NCI-H2107 treated with DMSO at 0.1 percent for 48 hours (cell line): ENCODE results near the gene MAP3K5.
A peak's percentile ranks its signal among the peaks of the same experiment; 100 is the strongest.

ENCODE experiments used
- DNase-seq: peaks from one replicate; lab custom pipeline; 2025; ENCODE audit not compliant: unreplicated experiment; lab: John Stamatoyannopoulos, UW

Gene MAP3K5

GRCh38 chr6:136550045-136550329 is 242.3 kb downstream of the MAP3K5 start:
- DNase-seq: no peak

DNA sequence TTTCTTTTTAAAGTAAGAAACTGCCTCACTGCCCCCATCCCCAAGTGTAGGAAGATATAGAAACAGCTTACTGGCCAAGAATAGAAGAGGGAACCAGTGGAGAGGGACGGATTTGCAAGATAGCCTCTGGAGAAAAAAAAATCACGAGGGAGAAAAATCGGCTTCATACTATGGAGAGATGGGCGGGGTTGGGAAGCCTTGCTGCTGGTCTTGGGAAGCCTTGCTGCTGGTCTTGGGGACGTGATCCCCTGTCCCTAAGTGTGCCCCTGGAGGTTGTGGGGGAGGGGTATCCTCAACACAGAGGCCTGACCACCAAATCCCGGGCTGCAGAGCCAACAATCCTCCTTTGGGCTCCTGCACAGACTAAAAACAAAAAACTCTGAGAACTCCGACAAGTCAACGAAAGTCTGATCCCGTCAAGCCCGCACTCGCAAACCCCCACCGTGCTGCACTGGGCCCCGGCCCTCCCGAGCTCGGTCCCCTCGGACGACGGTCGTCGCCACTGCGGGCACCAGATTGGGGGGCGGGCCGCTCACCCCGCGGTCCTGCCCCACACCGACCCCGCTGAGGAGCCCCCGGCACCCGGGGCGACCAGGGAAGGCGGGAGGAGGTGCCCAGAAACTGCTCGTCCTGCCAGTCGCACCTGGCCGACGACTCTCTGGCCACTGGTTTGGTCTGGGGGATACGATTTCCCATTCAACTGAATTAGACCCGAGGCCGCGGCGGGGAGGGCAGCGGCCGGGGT is 242.8 kb downstream of the MAP3K5 start:
- no peak for DNase-seq

DNA sequence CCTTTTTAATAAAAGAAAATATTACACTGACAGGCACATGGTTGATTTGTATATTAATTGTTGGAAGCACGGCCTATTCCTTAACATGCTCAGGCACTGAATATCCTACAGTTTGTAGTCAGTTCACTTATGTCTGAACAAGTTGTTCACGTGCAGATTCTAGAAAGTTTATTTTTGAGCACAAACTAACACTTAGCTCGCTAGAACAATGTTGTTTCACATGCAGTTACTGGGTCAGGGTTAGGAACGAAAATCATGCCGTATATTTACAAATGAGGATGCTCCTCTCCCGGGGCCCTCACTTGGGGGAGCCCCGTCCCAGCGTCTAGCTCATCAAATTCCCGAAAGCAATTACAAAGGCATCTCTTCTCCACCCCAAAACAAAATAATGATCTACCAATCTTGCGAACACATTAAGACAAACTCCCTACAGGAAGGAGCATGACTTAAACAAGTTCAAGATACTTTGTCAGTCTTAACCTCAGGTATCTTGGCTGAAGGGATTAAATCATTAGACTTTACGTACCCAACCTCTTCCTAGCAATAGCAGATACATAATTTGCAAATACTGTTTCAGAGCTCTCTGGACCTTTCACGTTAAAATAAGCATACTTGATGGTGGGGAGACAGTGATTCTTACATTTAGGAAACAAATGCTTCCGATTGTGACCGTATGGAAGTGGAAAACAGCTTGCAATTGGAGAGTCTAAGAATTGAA is 243.5 kb downstream of the MAP3K5 start:
- DNase-seq: no peak

DNA sequence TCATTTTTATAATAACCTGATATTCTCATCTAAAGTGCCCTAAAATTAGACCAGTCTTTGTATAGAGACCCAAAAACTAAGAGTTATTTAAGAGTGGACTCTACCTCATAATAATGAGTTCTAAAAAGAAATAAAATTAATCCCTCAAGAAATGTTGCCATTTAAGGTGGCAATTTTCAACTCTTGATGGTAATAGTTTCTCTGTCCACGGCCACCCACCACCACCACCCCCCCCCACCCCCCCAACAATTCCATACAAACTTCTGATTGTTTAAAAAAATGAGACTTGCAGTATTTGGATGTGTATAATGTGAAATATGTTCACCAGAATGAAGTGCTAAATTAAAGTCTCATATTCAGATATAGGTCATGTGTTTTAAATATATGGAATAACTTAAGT is 244.4 kb downstream of the MAP3K5 start:
- no peak for DNase-seq

DNA sequence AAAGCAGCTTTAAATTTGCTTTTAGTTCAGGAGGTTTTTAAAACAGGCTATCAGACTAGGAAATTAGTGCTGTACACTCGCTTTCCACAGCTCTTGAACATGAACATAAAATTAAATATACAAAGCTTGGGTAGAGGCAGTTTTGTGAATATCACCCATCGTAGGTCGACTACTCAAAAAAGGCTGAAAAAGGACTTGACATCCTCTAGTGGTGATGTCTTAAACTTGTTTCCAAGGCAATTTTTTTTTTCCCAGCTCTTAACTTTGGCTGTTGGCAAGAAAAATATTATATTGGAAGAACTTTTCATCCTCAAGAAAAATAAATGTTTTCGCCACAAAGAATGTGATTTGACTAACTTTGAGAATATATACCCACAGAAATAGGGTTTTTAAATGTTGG is 244.9 kb downstream of the MAP3K5 start:
- DNase-seq: peak; percentile 18

DNA sequence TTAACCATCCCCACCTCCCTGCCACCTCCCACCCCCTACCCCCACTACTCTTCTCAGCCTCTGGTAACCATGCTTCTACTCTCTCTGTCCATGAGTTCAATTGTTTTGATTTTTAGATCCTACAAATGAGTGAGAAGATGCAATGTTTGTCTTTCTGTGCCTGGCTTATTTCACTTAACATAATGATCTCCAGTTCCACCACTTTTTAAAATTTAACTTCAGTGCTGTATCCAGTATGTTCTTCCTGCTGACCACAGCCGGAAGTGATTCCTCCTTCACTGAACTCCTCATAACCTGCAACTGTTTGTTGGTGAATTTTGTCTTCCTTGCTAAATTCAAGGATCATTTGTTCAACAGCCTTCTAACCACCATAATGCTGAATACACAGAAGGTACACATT is 245.9 kb downstream of the MAP3K5 start:
- no peak for DNase-seq

DNA sequence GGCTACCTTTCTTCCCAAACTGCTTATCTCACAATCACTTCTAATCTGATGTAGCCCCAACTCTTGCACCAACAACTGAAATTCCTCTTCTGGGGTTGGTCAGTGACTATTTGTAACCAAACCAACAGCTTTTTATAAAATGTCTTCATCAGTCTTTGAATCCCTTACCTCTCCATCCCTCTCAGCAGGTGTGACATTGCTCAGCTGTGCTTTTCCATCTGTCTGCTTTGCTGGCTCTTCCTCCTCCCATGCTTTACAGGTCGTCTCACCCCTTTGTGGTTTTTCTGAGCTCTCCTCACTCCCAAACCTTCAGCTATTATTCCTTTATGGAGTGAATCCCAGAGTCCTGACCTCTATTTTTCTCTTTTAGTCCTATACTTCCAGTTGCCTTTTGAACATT is 248.0 kb downstream of the MAP3K5 start:
- DNase-seq: no peak

GRCh38 chr6:136541395-136541794 is 250.9 kb downstream of the MAP3K5 start:
- DNase-seq: no peak

DNA sequence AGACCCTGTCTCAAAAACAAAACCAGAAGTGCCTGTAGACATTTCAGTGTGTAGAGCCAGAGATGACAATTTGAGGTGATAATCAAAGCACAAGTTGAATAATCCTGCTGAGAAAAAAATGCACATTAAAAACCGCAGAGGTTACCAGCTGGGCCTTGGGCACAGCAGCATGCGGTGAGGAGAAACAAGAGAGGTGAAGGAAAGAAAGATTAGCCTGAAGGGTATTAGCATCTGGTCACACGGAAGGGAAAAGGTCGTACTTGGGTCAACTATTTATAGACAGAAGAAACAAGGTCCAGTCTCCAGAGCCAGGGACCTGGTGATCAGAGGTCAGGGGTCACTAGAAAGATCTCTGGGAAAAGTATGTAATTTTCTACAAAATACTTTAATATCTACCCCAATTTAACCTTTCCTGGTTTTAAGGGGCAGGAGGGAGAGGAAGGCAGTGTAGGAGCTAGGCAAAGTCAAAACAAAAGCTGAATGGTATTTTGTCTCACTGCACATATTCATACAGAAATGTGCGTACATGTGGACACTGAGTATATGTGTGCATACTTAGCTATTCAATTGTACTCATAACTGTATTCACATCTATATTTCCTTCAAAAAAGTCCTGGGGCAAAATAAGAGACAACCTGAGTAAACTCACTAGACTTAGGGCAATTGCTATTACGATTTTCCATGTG is 252.2 kb downstream of the MAP3K5 start:
- DNase-seq: no peak

DNA sequence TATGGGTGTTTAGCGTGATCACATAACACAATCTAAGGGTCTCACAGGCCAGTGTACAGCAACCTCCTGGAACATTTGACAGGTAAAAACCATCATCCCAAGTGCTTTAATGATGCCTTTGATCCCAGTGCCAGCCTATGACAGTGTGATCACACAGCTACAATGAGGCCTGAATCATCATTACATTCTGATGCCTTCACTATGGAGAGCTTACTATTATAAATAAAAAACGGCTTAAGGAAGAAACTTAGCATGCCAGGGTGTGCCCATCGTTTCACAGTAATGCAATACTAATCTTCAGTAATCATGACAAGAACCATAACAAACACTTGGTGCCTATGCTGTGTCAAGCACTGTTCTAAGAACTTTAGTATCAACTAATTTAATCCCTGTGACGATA is 253.4 kb downstream of the MAP3K5 start:
- DNase-seq: no peak

GRCh38 chr6:136535880-136536650 is 256.2 kb downstream of the MAP3K5 start:
- no peak for DNase-seq

- DNase-seq: no peak
Observed at GRCh38 chr6:136535017-136535765, 257.1 kb downstream of the MAP3K5 start.

DNA sequence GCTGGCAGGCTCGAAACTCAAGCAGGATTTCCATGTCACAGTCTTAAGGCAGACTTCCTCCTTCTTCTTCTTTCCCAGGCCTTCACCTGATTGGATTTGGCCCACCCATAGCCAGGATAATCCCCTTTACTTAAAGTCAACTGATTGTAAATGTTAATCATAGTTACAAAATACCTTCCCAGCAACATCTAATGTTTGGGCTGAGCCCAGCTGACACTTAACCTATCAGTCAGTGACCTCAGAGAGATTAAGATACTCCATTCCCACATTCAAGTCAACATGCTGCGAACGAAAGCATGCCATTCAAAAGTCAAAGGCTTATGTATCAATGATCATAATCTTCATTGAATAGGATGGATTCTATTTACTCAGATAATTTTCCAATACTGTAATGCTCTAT is 258.0 kb downstream of the MAP3K5 start:
- DNase-seq: no peak

DNA sequence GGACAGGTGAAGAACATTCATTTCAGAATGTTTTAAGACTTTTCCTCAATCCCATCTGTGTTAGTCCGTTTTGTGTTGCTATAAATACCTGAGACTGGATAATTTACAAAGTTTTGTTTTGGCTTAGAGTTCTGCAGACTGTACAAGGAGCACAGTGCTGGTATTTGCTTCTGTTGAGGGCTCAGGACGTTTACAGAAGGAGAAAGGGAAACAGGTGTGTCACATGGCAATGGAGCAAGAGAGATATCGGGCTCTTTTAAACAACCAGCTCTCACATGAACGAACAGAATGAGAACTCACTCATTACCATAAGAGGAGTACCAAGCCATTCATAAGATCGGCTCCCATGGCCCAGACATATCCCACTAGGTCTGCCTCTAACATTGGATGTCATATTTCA is 258.8 kb downstream of the MAP3K5 start:
- no peak for DNase-seq

DNA sequence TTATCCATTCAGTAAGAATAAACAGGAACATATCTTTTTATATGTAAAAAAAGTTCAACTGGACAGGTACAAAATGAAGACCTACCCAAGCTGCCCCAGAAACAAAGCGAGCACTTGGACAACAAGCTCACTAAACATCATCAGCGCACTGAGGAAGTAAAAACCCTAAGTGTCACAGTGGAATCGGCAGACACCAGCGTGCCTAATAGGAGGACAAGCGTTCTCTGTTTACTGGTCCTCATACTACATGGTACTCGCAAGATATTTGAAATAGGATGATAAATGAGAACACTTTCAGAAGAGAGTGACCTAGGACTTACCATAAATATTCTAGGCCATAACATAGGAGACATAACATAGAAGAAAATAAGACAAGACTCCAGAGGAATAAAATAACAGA is 260.2 kb downstream of the MAP3K5 start:
- no peak for DNase-seq

- DNase-seq: no peak
Observed at GRCh38 chr6:136529710-136530109, 262.6 kb downstream of the MAP3K5 start.

GRCh38 chr6:136528477-136528876 is 263.8 kb downstream of the MAP3K5 start:
- no peak for DNase-seq

GRCh38 chr6:136527831-136528230 is 264.4 kb downstream of the MAP3K5 start:
- no peak for DNase-seq

- no peak for DNase-seq
Observed at GRCh38 chr6:136526937-136527336, 265.3 kb downstream of the MAP3K5 start.

- DNase-seq: peak; percentile 42
Observed at GRCh38 chr6:136526196-136526930, 265.9 kb downstream of the MAP3K5 start.
